ENCODE results near the gene CRYBG1. TPM values are rescaled to one million over a fixed set of nuclear protein-coding genes. Genes with fewer than 3 reads are reported as not detected.
A peak's percentile ranks its signal among the peaks of the same experiment; 100 is the strongest.
"Not testable (repeated sequence)": the region's sequence is repeated elsewhere in the genome, so short reads cannot be mapped to it uniquely, and the experiment has no call there.

Gene CRYBG1
- total RNA-seq, 2 donors from 2014 or later = 10.1 to 11.5 TPM

DNA sequence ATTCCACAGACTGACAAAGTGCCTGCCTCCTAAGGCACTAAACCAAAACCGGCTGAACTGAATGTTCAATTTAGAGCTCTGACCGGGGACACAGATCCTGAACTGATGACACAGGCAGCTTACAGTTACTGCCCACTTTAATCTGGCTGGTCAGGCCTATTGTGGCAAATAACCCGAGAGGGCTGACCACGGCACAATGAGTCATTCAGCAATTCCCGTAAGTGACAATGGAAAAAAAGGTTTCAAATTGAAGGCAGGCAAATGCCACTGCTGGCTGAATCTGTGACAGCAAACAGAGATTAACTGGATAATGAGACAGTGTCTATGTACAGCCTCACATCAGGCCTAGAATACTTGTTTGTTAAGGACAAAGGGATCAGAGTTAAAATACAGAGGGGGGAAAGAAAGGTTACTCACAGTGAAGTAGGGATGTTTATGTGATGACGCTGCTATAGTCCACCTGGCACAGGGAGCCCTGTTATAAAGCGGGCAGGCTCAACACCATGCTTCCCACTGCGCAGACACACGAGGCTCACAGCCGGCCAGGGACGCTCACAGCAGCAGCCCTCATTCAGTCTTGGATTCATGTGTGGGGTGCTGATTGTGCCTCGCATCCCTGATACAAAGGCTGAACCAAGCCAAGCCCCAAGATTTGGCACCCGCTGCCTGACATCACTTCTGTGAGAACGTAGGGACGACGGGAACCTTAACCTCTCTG, 214.4 kb downstream of the CRYBG1 start:
- no peak for ATAC-seq

DNA sequence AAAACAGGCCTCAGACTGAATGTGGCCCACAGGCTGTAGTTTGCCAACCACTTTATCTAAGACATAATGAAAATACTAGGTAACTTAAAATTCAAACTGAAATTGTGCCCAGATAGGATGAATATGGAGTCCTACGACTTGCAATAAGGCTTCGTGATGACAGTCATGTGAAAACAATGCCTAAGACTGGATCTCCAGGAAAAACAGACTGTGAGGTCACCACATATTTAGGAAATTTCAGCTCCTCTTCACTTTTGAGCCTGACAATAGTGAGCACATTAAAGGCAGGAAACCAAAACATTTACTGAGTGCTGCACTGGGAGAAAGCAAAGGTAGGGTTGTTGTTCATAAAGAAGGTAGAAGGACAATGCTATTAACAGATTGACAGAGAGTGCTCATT, 218.8 kb downstream of the CRYBG1 start:
- Histone ChIP-seq H3K4me3 (no peak overlapping the region), H3K9me3 (no peaks in the 10 kb centered on the region), H3K4me1 (no peaks in the 10 kb centered on the region), H3K36me3 (replicated peaks in 1 of 2; ENCODE audit: insufficient read depth in 1 of 2, low read depth in 2 of 2) (peaks cover 0 to 1% of the 10 kb centered on the region in 2 donors), H3K27ac (no peak overlapping the region), H3K27me3 (no peaks in the 10 kb centered on the region)
- TF ChIP-seq POLR2A (IDR thresholded peaks at IDR 0.05) = no peak
- TF ChIP-seq, protein P1, sequence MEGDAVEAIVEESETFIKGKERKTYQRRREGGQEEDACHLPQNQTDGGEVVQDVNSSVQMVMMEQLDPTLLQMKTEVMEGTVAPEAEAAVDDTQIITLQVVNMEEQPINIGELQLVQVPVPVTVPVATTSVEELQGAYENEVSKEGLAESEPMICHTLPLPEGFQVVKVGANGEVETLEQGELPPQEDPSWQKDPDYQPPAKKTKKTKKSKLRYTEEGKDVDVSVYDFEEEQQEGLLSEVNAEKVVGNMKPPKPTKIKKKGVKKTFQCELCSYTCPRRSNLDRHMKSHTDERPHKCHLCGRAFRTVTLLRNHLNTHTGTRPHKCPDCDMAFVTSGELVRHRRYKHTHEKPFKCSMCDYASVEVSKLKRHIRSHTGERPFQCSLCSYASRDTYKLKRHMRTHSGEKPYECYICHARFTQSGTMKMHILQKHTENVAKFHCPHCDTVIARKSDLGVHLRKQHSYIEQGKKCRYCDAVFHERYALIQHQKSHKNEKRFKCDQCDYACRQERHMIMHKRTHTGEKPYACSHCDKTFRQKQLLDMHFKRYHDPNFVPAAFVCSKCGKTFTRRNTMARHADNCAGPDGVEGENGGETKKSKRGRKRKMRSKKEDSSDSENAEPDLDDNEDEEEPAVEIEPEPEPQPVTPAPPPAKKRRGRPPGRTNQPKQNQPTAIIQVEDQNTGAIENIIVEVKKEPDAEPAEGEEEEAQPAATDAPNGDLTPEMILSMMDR (IDR thresholded peaks at IDR 0.05) = no peak
- intact Hi-C loops (cut with DNase I) = no loop called here
- ATAC-seq = no peak
- no peak for DNase-seq
- 90 to 94% methylated on average over 2 of the region's 2 CpGs for WGBS, 2 donors

More for the DNA sequence above, 214.4 kb downstream of the CRYBG1 start:
- H3K4me1 ChIP-seq = no peaks in the 10 kb centered on the region
- H3K4me3 ChIP-seq = no peak overlapping the region
- no peaks in the 10 kb centered on the region for H3K36me3 ChIP-seq (replicated peaks in 1 of 2; ENCODE audit: insufficient read depth in 1 of 2, low read depth in 2 of 2)
- intact Hi-C loops (cut with DNase I) = no loop called here
- TF ChIP-seq, protein P1 (IDR thresholded peaks at IDR 0.05) = no peak
- no peak for TF ChIP-seq POLR2A (IDR thresholded peaks at IDR 0.05)
- H3K27me3 ChIP-seq = no peaks in the 10 kb centered on the region
- H3K9me3 ChIP-seq = no peaks in the 10 kb centered on the region
- WGBS, 2 donors = 90% methylated on average over 11 to 16 of the region's 16 CpGs
- peak in 1 of 4 donors; percentile 16 for DNase-seq
- no peak overlapping the region for H3K27ac ChIP-seq

DNA sequence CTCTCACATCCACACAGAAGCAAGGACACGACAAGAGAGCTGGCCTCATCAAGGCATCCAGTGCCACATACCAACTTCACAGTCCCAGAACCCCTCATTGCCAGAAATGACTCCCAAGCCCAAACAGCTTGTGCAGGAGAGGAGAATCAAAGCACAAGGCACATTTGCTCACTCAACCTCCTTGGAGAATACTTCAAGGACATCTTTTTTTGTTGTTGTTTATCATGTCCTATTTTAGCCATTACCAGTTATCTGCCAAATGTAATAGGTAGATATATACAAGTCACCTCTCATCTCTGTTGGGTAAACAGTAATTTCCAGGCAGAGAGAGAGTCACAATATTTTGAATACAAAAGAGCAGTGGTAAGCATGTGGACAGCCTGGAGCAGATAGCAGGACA, 221.0 kb downstream of the CRYBG1 start:
- no peak for ATAC-seq
- 67 to 80% methylated on average over 1 of the region's 1 CpG for WGBS, 2 donors
- DNase-seq = no peak
- Histone ChIP-seq H3K9me3 (no peaks in the 10 kb centered on the region), H3K4me1 (no peaks in the 10 kb centered on the region), H3K4me3 (no peak overlapping the region), H3K36me3 (replicated peaks in 1 of 2; ENCODE audit: insufficient read depth in 1 of 2, low read depth in 2 of 2) (peaks cover 0 to 1% of the 10 kb centered on the region in 2 donors), H3K27ac (no peak overlapping the region), H3K27me3 (no peaks in the 10 kb centered on the region)
- intact Hi-C loops (cut with DNase I) = no loop called here
- TF ChIP-seq POLR2A (IDR thresholded peaks at IDR 0.05) = no peak
- TF ChIP-seq, protein P1 (IDR thresholded peaks at IDR 0.05) = no peak

DNA sequence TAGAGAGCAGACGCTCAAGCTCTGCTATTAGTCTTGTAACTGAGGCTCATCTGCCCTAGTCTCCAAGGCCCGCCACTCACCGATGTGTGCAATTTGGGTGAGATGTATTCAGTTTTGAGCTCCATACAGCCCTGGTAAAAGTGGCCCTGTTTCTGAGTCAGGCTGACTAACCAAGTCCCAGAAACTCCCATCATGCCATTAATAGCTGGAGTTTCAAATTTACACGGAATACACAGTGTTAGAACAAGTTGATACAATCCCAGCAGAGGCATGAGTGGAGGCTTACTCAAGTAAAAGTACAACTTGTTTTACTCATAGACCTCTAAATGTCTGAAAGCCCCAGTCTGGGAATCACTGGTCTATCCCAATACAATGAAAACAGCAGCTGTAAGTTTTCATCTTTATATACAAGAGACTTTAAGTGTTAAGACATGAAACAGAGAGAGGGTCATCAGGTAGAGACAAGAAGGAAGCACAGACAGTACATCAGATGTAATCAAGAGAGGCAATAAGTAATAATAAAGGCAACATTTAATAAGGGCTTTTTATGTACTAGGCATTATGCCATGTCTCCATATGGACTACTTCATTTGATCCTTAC, 226.4 kb downstream of the CRYBG1 start:
- Histone ChIP-seq H3K4me1 (no peaks in the 10 kb centered on the region), H3K27me3 (no peaks in the 10 kb centered on the region), H3K4me3 (no peak overlapping the region), H3K9me3 (no peaks in the 10 kb centered on the region), H3K36me3 (replicated peaks in 1 of 2; ENCODE audit: insufficient read depth in 1 of 2, low read depth in 2 of 2) (peaks cover 0 to 1% of the 10 kb centered on the region in 2 donors), H3K27ac (no peak overlapping the region)
- ATAC-seq = no peak
- TF ChIP-seq, protein P1 (IDR thresholded peaks at IDR 0.05) = no peak
- TF ChIP-seq POLR2A (IDR thresholded peaks at IDR 0.05) = no peak
- 95 to 96% methylated on average over 4 of the region's 4 CpGs for WGBS, 2 donors
- intact Hi-C loops (cut with DNase I) = no loop called here
- DNase-seq = no peak

DNA sequence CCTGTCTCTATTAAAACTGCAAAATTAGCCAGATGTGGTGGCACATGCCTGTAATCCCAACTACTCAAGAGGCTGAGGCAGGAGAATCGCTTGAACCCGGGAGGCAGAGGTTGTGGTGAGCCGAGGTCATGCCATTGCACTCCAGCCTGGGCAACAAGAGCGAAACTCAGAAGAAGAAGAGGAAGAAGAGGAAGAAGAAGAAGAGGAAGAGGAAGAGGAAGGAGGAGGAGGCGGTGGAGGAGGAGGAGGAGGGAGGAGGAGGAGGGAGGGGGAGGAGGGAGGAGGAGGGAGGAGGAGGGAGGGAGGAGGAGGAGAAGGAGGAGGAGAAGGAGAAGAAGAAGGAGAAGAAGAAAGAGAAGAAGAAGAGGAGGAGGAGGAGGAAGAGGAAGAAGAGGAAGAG, 228.4 kb downstream of the CRYBG1 start:
- H3K4me1 ChIP-seq; H3K4me3 ChIP-seq; H3K9me3 ChIP-seq; DNase-seq; H3K36me3 ChIP-seq (replicated peaks in 1 of 2; ENCODE audit: insufficient read depth in 1 of 2, low read depth in 2 of 2); intact Hi-C loops (cut with DNase I); H3K27ac ChIP-seq; ATAC-seq; H3K27me3 ChIP-seq: not testable (repeated sequence)
- WGBS, 2 donors = 75 to 83% methylated on average over 4 to 5 of the region's 5 CpGs

All from body of pancreas (tissue), 4 donors.